DND-41 (cell line): Measurements from ENCODE around the gene MIA3.
A peak's percentile ranks its signal among the peaks of the same experiment; 100 is the strongest.

Experiments
- ATAC-seq: fragments of 200-7000 bp; cut with Tn5 transposase; 3 replicates; pipeline ENCODE4 v1.9.1; 2021; ENCODE audit warnings: low read depth; ENCODE audit not compliant: insufficient read depth
- DNase-seq: peaks from one replicate; pipeline ENCODE4 v3.0.0-alpha.2; 2020
- H2AFZ ChIP-seq: 2 replicates; pipeline ENCODE4 v1.6.0; 2012; ENCODE audit warnings: low read depth, low read length
- H3K27ac ChIP-seq: 2 replicates; pipeline ENCODE4 v1.5.1; 2012; ENCODE audit warnings: low read length, inconsistent platforms
- H3K27me3 ChIP-seq: fragments of 200-600 bp; sonication (generic); 2 replicates; pipeline ENCODE4 v1.6.0; 2012; ENCODE audit warnings: low read length, mild to moderate bottlenecking, inconsistent platforms; ENCODE audit not compliant: insufficient read depth, poor library complexity
- H3K36me3 ChIP-seq: 2 replicates; pipeline ENCODE4 v1.5.1; 2012; ENCODE audit warnings: low read length, inconsistent platforms; ENCODE audit not compliant: insufficient read depth
- H3K4me1 ChIP-seq: 2 replicates; pipeline ENCODE4 v1.5.1; 2012; ENCODE audit warnings: mild to moderate bottlenecking, low read length; ENCODE audit not compliant: insufficient read depth
- H3K4me2 ChIP-seq: 2 replicates; pipeline ENCODE4 v1.6.0; 2012; ENCODE audit warnings: mild to moderate bottlenecking, moderate library complexity, low read length, inconsistent platforms; ENCODE audit not compliant: insufficient read depth
- H3K4me3 ChIP-seq, 2 experiments: fragments of 200-600 bp in 1 of 2; shearing (Covaris generic) in 1 of 2; 2 replicates each; pipeline ENCODE4 v1.5.1; 2012 to 2016; ENCODE audit warnings: inconsistent platforms in 2 of 2, low read length in 2 of 2, mild to moderate bottlenecking in 2 of 2, low read depth in 1 of 2, moderate library complexity in 1 of 2
- H3K79me2 ChIP-seq: 2 replicates; pipeline ENCODE4 v1.6.0; 2012; ENCODE audit warnings: low read length, inconsistent platforms; ENCODE audit not compliant: insufficient read depth
- H3K9ac ChIP-seq: 2 replicates; pipeline ENCODE4 v1.6.0; 2012; ENCODE audit warnings: low read depth, mild to moderate bottlenecking, inconsistent platforms, low read length, moderate library complexity
- H3K9me3 ChIP-seq: 2 replicates; pipeline ENCODE4 v1.5.1; 2012; ENCODE audit warnings: low read length, moderate library complexity, mild to moderate bottlenecking, inconsistent platforms; ENCODE audit not compliant: insufficient read depth, severe bottlenecking
- H4K20me1 ChIP-seq: 2 replicates; pipeline ENCODE4 v1.6.0; 2012; ENCODE audit warnings: low read length; ENCODE audit not compliant: insufficient read depth
- EZH2 ChIP-seq: IDR thresholded peaks from 3 replicates; pipeline ENCODE4 v1.6.1; 2012; ENCODE audit warnings: borderline replicate concordance, low read depth, mild to moderate bottlenecking, moderate library complexity, low read length, inconsistent platforms; ENCODE audit not compliant: severe bottlenecking
- TF ChIP-seq, protein P1 (sequence below): IDR thresholded peaks from 2 replicates; pipeline ENCODE4 v1.5.1; 2012; ENCODE audit warnings: borderline replicate concordance, low read length, moderate library complexity, mild to moderate bottlenecking; ENCODE audit not compliant: poor library complexity, severe bottlenecking; ENCODE audit errors: extremely low read depth

MIA3 gene, protein sequence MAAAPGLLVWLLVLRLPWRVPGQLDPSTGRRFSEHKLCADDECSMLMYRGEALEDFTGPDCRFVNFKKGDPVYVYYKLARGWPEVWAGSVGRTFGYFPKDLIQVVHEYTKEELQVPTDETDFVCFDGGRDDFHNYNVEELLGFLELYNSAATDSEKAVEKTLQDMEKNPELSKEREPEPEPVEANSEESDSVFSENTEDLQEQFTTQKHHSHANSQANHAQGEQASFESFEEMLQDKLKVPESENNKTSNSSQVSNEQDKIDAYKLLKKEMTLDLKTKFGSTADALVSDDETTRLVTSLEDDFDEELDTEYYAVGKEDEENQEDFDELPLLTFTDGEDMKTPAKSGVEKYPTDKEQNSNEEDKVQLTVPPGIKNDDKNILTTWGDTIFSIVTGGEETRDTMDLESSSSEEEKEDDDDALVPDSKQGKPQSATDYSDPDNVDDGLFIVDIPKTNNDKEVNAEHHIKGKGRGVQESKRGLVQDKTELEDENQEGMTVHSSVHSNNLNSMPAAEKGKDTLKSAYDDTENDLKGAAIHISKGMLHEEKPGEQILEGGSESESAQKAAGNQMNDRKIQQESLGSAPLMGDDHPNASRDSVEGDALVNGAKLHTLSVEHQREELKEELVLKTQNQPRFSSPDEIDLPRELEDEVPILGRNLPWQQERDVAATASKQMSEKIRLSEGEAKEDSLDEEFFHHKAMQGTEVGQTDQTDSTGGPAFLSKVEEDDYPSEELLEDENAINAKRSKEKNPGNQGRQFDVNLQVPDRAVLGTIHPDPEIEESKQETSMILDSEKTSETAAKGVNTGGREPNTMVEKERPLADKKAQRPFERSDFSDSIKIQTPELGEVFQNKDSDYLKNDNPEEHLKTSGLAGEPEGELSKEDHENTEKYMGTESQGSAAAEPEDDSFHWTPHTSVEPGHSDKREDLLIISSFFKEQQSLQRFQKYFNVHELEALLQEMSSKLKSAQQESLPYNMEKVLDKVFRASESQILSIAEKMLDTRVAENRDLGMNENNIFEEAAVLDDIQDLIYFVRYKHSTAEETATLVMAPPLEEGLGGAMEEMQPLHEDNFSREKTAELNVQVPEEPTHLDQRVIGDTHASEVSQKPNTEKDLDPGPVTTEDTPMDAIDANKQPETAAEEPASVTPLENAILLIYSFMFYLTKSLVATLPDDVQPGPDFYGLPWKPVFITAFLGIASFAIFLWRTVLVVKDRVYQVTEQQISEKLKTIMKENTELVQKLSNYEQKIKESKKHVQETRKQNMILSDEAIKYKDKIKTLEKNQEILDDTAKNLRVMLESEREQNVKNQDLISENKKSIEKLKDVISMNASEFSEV (N-terminal part only)

DNA sequence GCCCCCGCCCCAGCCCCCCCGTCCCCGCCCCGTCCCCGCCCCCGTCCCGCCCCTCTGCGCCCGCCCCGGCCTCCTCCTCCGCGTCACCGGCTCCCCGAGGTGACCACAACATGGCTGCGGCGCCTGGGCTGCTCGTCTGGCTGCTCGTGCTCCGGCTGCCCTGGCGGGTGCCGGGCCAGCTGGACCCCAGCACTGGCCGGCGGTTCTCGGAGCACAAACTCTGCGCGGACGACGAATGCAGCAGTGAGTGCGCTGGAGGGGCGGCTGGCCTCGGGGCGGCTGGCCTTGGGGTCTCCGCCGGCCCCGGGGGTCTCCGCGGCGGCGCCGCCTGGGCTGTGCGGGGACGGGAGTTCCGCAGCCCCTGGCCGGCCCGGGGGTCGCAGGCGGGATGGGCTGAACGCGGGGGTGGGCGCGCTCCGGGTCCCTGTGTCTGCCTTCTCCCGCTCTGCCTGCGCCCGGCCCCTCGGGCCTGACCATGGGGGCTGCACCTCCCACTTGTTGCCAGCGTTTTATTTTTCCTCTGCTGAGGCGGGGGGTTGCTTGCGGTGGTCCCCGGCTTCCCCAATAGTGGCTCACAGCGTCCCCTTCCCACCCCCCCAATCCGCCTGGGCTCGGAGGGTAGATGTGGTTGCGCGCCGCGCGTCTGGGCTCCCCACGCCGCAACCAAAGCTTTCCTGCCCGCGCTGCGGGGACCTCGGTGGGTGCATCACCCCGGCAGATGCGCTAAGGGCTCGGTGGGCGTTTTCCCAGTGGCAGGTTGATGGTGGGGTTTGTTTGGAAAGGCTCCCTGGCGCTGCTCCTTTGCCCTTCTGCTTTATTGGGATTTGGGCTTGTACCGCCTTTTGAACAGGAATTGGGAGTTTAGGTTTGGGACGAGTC is at the start of gene MIA3:
Gene MIA3, plus strand, starts transcription at position 97 of the 879 bp plus-strand sequence. Its CDS starts 14 bp downstream, at position 111.
- H3K9ac ChIP-seq: peak within 1 kb of the TSS; percentile 84
- H3K4me1 ChIP-seq: peaks cover 32% of the 10 kb centered on the region
- H4K20me1 ChIP-seq: peaks cover 10% of the 10 kb centered on the region; the same call in 1 of the 2 replicates
- H3K27ac ChIP-seq: peak within 1 kb of the TSS; percentile 63
- peak within 1 kb of the TSS; percentile 73 to 84 for H3K4me3 ChIP-seq
- ATAC-seq: peak; percentile 52
- peaks cover 23% of the 10 kb centered on the region for H3K79me2 ChIP-seq
- peak within 1 kb of the TSS; percentile 84 for H2AFZ ChIP-seq
- TF ChIP-seq EZH2: no peak
- TF ChIP-seq, protein P1, sequence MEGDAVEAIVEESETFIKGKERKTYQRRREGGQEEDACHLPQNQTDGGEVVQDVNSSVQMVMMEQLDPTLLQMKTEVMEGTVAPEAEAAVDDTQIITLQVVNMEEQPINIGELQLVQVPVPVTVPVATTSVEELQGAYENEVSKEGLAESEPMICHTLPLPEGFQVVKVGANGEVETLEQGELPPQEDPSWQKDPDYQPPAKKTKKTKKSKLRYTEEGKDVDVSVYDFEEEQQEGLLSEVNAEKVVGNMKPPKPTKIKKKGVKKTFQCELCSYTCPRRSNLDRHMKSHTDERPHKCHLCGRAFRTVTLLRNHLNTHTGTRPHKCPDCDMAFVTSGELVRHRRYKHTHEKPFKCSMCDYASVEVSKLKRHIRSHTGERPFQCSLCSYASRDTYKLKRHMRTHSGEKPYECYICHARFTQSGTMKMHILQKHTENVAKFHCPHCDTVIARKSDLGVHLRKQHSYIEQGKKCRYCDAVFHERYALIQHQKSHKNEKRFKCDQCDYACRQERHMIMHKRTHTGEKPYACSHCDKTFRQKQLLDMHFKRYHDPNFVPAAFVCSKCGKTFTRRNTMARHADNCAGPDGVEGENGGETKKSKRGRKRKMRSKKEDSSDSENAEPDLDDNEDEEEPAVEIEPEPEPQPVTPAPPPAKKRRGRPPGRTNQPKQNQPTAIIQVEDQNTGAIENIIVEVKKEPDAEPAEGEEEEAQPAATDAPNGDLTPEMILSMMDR: no peak
- peak within 1 kb of the TSS; percentile 97 for H3K4me2 ChIP-seq
- DNase-seq: peak; percentile 59
- H3K27me3 ChIP-seq: peaks cover 15% of the 10 kb centered on the region
- H3K36me3 ChIP-seq: peaks cover 13% of the 10 kb centered on the region
- H3K9me3 ChIP-seq: no peaks in the 10 kb centered on the region

DNA sequence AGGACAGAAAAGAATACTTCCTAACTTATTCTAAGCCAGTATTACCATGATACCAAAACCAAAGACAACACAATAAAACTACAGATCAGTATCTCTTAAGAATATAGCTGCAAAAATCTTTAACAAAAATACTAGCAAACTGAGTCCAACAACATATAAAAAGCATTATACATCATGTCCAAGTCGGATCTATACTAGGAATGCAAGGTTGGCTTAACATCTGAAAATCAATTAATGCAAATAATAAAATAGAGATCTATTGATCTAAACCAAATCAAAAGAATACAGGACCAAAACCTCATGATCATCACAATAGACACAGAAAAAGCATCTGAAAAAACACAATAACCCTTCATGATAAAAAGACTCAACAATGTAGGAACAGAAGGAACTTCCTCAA is 47.1 kb upstream of the MIA3 start:
- H3K4me2 ChIP-seq: no peak overlapping the region
- H3K36me3 ChIP-seq: peaks cover 69% of the 10 kb centered on the region

More for the DNA sequence above, 47.1 kb upstream of the MIA3 start:
- H3K27me3 ChIP-seq: no peaks in the 10 kb centered on the region
- no peaks in the 10 kb centered on the region; the same call in 1 of the 2 replicates for H4K20me1 ChIP-seq
- no peaks in the 10 kb centered on the region for H3K9me3 ChIP-seq
- DNase-seq: no peak
- no peaks in the 10 kb centered on the region for H3K79me2 ChIP-seq
- no peak for ATAC-seq
- H3K9ac ChIP-seq: no peak overlapping the region
- no peak overlapping the region for H3K27ac ChIP-seq
- H3K4me3 ChIP-seq: no peak overlapping the region
- no peaks in the 10 kb centered on the region for H3K4me1 ChIP-seq
- TF ChIP-seq, protein P1: no peak
- TF ChIP-seq EZH2: no peak
- no peak overlapping the region for H2AFZ ChIP-seq
